Effector memory CD4-positive, alpha-beta T cell (primary cell): Measurements from ENCODE around the gene OMG.

Experiments
- DNase-seq, 3 donors: peaks; one replicate each; pipeline ENCODE4 v3.0.0-alpha.2; 2020
- H3K27ac ChIP-seq: 2 replicates; pipeline ENCODE4 v1.7.0; 2013; ENCODE audit warnings: mild to moderate bottlenecking, low read length, moderate library complexity; ENCODE audit not compliant: insufficient read depth, poor library complexity, severe bottlenecking
- H3K27me3 ChIP-seq: replicated peaks from 2 replicates; pipeline ENCODE4 v1.7.0; 2013; ENCODE audit warnings: mild to moderate bottlenecking, low read length; ENCODE audit not compliant: insufficient read depth, control insufficient read depth, poor library complexity, severe bottlenecking
- H3K36me3 ChIP-seq: 2 replicates; pipeline ENCODE4 v1.7.0; 2013; ENCODE audit warnings: mild to moderate bottlenecking, low read length, moderate library complexity; ENCODE audit not compliant: control insufficient read depth, insufficient read depth
- H3K4me1 ChIP-seq: 2 replicates; pipeline ENCODE4 v1.7.0; 2013; ENCODE audit warnings: low read length, mild to moderate bottlenecking; ENCODE audit not compliant: control insufficient read depth, insufficient read depth, poor library complexity, severe bottlenecking
- H3K4me3 ChIP-seq: 2 replicates; pipeline ENCODE4 v1.7.0; 2013; ENCODE audit warnings: low read length, low read depth, mild to moderate bottlenecking; ENCODE audit not compliant: insufficient read depth, poor library complexity, severe bottlenecking
- H3K9me3 ChIP-seq: 2 replicates; pipeline ENCODE4 v1.7.0; 2013; ENCODE audit warnings: mild to moderate bottlenecking, low read length, moderate library complexity; ENCODE audit not compliant: control insufficient read depth

The OMG gene

GRCh38 chr17:31251105-31251969 lies 45.7 kb downstream of the OMG start:
- Histone ChIP-seq H3K4me3 (no peak overlapping the region), H3K27ac (no peak overlapping the region), H3K27me3 (no peaks in the 10 kb centered on the region), H3K36me3 (no peaks in the 10 kb centered on the region), H3K9me3 (no peaks in the 10 kb centered on the region), H3K4me1 (no peaks in the 10 kb centered on the region)
- DNase-seq, result no peak

DNA sequence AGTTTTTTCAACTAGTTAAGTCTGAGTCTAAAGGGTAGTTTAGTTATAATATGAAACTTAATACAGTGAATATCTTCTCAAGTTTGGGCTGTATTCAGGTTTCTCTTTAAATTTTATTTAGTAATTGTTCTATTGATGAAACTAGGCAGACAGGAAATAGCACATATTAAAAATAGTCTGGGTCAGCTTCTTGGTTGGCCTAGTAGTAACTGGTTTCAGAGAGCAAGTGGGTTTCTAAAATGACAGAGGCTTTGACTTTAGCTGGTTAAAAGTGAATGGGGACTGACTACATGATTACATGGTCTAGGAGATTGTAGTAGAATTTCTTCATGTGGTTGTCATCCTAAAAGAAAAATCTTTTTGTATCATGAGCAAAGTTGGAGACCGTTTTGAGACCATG lies 46.8 kb downstream of the OMG start:
- Histone ChIP-seq H3K4me3 (no peak overlapping the region), H3K27me3 (no peaks in the 10 kb centered on the region), H3K27ac (no peak overlapping the region), H3K36me3 (no peaks in the 10 kb centered on the region), H3K4me1 (no peaks in the 10 kb centered on the region), H3K9me3 (no peaks in the 10 kb centered on the region)
- no peak for DNase-seq

- no peak overlapping the region for H3K4me3 ChIP-seq
- no peaks in the 10 kb centered on the region for H3K4me1 ChIP-seq
- no peaks in the 10 kb centered on the region for H3K36me3 ChIP-seq
- H3K27ac ChIP-seq, result no peak overlapping the region
- no peak for DNase-seq
- no peaks in the 10 kb centered on the region for H3K9me3 ChIP-seq
- no peaks in the 10 kb centered on the region for H3K27me3 ChIP-seq
Measured at GRCh38 chr17:31249835-31250141, 47.3 kb downstream of the OMG start.

DNA sequence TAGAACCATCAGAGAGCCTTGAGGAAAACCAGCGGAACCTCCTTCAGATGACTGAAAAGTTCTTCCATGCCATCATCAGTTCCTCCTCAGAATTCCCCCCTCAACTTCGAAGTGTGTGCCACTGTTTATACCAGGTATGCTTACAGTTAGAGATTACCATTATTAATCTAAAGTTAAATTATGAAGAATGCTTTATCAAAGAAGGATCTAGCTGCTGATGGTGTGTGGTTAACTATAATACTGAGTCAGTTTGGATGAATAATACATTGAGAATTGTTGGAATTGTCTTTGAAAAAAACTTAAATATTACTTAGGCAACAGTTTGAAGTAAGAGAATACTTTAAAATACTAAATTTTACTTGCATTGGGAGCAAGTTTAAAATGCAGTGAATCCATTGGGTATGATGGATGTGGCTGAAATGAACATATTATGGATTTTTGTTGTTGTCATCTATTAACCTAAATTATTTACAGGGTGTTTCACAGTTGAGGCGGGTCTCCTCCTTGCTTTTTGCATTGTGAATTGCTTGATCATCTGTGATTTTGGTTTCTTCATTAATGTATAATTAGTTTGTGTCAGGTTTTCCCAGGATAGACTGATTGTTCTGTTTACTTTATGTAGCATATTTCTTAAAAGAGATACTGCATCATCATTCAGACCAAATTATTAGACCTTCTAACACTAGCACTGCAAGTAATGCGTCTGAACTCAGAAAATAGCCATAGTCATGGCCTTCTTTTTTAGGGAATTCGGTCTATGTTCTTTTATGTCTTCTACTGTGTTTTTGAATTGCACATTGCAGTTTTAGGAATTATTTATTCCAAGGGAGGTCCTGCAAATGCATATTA lies 47.8 kb downstream of the OMG start:
- Histone ChIP-seq H3K4me1 (no peaks in the 10 kb centered on the region), H3K36me3 (no peaks in the 10 kb centered on the region), H3K27ac (no peak overlapping the region), H3K4me3 (no peak overlapping the region), H3K9me3 (no peaks in the 10 kb centered on the region), H3K27me3 (no peaks in the 10 kb centered on the region)
- DNase-seq, result no peak
